GM12872 (cell line): Measurements from ENCODE around the gene SOX15.

ENCODE experiments used
- TF ChIP-seq, protein P1 (sequence below): IDR thresholded peaks from 3 replicates; pipeline ENCODE4 v1.5.1; 2011; ENCODE audit warnings: low read depth, mild to moderate bottlenecking, low read length, moderate library complexity; ENCODE audit not compliant: insufficient read depth

SOX15 gene

DNA sequence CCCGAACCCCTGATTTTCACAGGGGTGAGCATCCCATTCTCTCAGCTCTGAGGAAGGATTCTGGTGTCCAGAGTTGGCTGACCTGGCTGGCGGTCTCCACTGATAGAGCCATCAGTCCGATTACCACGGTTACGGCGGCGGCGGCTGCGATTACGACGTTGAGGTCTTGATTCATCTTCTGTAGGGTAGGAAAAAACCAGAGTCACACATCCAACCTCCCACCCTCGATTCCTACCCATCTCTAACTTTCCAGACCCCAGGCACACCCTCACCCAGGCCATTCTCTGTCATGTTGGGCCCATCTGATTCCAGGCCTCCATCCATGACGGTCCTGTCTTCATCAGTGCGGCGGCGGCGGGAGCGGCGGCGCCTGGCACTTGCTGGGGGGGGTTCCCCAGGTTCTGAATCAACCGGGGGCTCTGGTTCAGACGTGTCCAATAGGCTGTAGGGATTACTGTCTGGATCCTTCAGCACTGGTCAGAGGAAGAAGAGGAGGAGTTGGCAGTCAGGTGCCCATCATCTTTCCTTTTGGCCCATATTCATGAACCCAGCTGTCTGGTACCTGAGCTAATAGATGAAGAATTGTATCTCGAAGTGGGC lies 2.6 kb upstream of the SOX15 start:
- TF ChIP-seq, protein P1, sequence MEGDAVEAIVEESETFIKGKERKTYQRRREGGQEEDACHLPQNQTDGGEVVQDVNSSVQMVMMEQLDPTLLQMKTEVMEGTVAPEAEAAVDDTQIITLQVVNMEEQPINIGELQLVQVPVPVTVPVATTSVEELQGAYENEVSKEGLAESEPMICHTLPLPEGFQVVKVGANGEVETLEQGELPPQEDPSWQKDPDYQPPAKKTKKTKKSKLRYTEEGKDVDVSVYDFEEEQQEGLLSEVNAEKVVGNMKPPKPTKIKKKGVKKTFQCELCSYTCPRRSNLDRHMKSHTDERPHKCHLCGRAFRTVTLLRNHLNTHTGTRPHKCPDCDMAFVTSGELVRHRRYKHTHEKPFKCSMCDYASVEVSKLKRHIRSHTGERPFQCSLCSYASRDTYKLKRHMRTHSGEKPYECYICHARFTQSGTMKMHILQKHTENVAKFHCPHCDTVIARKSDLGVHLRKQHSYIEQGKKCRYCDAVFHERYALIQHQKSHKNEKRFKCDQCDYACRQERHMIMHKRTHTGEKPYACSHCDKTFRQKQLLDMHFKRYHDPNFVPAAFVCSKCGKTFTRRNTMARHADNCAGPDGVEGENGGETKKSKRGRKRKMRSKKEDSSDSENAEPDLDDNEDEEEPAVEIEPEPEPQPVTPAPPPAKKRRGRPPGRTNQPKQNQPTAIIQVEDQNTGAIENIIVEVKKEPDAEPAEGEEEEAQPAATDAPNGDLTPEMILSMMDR: no peak

DNA sequence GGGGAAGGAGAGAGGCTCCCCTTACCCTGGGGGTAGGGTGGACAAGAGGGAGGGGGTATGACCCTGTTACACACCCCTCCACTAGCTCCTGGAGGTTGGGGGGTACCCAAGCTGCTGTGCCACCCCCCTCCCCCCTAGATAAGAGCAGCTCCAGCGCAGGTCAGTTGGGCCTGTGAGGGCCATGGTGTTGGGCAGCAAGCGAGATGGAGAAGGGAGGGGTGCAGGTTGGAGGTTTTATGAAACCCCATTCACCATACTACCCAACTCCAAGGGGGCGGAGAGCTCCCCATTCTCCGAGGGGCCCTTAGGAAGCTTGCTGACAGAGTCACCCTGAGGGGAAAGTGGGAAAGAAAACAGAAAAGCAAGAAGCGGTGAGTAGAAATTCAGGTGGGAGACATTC lies 1.7 kb upstream of the SOX15 start:
- TF ChIP-seq, protein P1: no peak

DNA sequence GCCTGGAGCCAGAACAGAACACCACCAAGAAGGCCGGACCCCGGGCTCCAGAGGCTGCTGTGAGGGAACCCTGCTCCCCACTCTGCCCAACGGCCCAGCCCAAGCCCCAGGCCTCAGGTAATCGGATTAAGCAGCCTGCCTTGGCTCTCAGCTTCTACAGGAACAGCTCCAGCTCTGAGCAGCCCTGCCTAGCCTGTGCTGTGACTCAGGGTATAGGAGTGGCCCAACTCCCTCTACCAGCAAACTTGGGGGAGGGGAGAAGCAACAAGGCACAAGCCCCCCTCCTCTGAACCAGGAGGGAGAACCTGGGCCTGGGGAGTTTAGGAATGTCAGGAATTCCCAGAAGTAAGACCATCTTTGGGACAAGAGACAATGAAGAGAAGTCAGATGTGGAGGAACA lies 849 bp upstream of the SOX15 start:
- TF ChIP-seq, protein P1: no peak

DNA sequence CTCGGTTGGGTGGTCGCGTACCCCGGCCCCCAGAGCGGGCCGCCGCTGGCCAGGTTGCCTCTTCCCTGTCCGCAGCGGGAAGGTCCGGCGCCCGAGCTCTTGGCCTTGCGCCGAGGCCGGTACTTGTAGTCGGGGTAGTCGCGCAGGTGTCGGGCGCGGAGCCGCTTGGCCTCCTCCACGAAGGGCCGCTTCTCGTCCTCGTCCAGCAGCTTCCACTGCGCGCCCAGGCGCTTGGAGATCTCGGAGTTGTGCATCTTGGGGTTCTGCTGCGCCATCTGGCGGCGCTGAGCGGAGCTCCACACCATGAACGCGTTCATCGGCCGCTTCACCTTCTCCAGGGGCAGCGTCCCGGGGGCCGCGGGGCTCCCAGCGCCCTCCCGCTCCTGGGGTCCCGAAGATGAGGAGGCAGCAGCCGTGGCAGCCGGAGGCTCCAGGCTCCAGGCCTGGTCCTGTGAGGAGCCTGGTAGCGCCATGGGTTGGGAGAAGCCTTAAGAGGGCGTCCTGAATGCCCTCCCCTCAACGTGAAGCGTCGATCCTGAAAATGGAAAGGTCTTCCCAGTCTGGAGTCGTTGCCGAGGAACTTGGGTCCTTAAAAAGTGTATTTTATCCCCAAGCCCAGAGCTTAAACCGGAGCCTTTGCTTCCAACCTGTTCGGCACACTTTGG lies 558 bp downstream of the SOX15 start:
- TF ChIP-seq, protein P1: peak; percentile 91

DNA sequence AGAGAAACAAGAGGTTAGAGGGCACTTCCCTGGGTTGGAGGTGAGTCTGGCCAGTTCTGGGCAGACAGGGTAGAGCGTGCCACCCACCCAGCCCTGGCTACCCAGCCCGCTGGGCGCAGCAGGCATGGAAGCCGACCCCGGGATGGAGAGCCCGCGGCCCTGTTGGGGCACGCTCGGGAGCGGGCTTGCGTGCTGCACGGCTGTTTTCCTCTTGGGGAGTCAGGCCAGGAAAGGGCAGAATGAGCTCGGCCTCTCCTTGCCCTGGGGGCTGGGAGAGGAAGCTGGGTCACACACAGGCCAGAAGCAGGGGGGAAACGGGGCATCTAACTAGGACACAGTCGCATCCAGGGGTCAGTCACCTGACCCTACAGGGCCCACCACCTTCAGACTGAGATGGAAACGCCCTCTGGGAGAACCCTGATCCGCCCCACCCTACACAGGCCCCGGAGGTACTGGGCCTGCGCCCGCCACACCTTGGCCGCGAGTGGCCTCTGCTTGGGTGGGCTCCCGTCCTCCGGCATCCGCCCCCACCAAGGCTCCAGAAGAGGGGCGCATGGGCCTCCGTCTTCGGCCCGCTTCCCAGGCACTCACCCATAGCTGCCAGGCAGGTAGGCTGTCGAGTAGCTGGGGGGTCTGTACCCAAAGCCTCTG lies 1.2 kb downstream of the SOX15 start:
- TF ChIP-seq, protein P1: no peak

DNA sequence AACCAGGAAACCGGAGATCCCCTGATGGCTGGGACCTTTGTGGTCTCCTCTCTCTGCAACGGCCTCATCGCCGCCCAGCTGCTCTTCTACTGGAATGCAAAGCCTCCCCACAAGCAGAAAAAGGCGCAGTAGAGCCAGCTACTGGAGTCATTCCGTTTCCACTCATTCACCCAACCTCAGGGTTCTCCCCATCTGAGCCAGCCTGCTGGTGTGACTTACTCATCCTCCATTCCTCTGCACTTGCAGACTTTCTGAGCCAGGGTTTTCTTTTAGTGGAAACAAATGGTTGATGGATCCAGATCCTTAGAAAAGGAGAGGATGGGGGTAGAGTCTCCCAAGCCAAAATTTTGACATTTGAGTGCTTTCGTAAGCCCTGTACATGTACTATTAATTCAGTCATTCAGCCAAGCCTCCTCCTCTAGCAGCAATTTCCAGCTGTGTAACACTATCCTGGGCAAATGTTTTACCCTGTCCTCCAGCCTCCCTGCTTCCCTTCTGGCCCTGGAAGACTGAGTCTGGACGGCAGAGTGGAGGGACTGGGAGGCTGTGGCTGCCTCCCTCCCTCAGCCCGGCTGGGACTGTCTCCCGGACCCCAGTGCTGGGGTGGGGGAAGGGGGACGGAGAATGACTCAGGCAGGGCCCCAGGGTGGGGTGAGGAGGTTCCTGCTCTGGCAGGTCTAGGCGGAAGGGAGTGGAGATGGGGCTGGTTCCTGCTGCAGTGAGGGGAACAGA lies 2.3 kb downstream of the SOX15 start:
- TF ChIP-seq, protein P1: no peak
